GM19025 (cell line): ENCODE data around the gene RIT2.
"Not testable (repeated sequence)": the region's sequence is repeated elsewhere in the genome, so short reads cannot be mapped to it uniquely, and the experiment has no call there.

ENCODE experiments used
- ATAC-seq: cut with Tn5 transposase; IDR thresholded peaks from one replicate; pipeline ENCODE4 v1.9.1; 2021; ENCODE audit warnings: mild to moderate bottlenecking, low read depth, moderate library complexity; ENCODE audit not compliant: unreplicated experiment

Gene RIT2

DNA sequence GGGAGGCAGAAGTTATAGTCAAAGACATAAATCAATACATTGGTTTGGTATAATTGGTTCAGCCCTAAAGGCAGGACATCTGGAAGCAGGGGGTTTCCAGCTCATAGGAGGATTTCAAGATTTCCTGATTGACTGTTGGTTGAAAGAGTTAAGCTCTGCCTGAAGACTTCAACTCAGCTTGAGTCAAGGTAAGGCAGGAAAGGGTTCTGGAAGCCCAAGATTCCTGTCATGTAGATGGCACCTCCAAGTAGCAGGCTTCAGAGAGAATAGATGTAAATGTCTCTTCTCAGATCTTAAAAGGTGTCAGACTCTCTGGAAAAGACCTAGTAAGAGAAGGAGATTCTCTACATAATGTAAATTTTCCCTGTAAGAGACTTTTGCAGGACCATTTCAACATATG, 335.3 kb downstream of the RIT2 start:
- ATAC-seq, result no peak

DNA sequence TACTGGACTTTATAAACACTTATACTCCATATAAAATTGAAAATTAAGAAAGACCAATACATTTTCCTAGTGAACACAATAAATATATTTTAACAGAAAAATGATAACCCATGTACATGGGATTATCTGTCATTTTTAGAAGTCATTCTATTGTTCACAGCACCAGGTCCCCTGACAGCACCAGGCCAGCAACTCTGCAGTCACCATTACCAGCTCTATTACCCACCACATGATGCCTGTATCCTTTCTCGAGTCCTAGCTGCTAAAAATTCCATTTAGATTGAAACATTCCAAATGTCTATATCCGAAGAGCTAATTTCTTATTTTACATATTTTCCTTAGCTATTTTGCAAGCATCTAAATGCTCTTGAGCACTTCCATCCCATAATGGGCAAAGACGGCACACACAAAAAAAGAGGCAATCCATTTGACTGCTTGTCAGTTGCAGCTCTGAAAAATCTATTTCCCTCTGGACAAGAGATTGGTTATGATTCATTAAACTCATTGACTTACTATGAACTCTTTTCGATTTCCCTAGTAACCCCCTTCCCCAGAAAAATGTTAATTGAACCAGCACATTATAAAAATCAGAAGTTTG, 336.9 kb downstream of the RIT2 start:
- ATAC-seq, result no peak

GRCh38 chr18:42778024-42778423, 337.5 kb downstream of the RIT2 start:
- ATAC-seq, result no peak

- no peak for ATAC-seq
Measured at GRCh38 chr18:42773870-42774269, 341.6 kb downstream of the RIT2 start.

DNA sequence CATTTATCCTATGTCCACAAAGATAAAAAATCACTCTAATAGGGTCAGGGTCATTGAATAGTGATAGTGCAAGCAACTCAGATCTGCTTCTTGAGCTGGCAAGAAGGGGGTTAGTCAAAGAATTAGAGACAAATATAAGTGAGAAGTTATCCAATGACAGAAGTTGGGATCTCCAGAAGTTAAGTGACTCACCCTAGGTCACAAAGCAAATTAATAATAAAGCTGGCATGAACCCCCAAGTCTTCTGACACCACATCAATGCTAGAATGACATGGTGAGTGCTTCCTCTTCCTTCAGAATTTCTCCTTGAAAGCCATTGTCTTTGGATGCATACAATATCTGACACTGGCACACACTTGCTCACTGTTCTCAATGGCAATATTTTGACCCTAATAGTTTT, 343.5 kb downstream of the RIT2 start:
- no peak for ATAC-seq

GRCh38 chr18:42765302-42765701, 350.2 kb downstream of the RIT2 start:
- ATAC-seq, result no peak

DNA sequence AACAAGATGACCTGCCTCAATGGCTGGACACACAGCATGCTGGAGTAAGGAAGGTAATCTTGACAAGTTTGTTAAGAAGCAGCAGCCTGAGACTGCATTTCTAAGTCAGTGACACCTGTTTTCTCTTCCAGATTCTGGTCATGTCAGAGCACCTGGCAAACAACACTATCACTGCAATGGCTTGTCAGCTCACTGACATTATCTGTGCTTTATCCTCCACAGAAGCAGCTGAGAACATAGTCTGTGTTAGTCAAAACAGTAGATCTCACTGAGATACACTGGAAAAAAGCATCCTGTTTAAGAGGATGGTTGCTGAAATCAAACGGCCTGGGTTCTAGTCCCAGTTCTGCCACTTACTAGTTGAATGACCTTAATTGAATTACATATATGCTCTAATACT, 355.2 kb downstream of the RIT2 start:
- no peak for ATAC-seq

DNA sequence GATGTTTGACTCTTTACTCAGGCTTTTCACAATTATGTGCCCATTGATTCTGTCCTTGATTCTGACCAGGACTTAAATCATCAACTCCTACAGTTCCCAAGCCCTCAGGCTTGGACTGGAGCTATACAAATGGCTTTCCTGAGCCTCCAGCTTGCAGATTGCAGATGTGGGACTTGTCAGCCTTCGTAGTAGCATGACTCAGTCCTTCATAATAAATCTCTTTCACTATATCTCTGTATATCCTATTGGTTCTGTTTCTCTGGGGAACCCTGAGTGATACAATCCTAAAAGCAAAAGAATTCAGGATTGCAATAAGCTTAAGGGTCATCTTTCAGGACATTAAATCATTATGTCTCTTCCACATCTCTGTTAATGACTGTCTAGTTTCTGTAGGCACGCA, 356.6 kb downstream of the RIT2 start:
- no peak for ATAC-seq

DNA sequence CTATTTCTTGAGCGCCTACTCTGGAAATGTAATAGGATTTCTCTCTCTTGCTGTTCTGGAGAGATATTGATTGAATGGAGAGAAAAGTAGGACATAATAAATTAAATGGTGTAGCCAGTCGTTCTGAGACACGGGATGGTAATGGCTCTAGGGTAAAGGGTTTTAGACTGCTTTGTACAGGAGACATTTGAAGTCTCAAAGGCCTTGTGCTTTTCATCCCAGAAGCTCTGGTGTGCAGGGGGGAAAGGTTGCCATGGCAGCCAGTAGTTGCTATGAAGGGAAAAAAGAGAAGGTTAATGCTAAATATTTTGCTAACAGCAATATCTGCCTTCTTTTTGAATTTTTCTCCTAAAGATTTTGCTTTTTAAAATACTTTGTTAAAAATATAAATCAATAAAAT, 359.3 kb downstream of the RIT2 start:
- no peak for ATAC-seq

DNA sequence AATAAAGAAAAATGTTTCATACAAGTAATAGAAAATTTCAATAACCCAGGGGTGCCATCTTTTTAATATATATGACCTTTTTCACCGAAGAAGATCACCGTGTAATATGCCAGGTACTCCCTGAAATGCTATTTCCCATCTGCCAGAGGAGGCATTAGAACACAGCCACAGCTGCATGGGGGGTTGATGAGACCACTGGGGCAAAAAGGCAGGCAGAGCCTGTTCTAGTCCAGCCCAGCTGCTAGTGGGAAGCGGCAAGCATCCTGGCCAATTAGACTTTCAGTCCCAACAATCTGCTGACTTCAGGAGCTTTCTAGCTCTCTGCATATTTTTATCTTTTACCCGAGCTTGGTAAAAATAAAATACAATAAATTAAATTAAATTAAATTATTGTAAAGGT, 362.6 kb downstream of the RIT2 start:
- ATAC-seq, result no peak

DNA sequence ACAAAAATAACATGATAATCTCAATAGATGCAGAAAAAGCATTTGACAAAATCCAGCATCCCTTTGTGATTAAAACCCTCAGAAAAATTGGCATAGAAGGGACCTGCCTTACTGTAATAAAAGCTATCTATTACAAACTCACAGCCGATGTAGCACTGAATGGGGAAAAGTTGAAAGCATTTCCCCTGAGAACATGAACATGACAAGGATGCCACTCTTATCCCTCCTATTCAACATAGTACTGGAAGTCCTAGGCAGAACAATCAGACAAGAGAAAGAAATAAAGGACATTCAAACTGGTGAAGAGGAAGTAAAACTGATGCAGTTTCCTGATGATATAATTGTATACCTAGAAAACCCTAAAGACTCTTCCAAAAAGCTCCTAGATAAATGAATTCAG, 368.7 kb downstream of the RIT2 start:
- ATAC-seq, result no peak

DNA sequence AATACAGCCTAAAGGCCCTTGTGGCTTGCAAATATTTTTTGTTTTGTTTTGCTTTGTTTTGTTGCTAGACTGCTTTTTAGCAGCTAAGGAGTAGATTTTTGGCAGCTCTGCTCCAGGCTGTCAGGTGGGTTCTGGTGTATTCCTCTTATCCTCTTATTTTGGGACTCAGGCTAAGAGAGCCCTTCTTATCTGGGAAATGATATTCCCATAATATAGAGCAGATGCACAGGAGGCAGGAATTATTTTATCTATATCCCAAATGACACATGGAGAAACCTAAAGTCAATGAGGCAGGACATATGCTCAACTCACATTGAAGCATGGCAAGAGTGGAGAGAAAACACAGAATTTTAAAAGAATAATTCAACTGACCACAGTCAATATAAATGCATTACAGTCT, 369.6 kb downstream of the RIT2 start:
- no peak for ATAC-seq

DNA sequence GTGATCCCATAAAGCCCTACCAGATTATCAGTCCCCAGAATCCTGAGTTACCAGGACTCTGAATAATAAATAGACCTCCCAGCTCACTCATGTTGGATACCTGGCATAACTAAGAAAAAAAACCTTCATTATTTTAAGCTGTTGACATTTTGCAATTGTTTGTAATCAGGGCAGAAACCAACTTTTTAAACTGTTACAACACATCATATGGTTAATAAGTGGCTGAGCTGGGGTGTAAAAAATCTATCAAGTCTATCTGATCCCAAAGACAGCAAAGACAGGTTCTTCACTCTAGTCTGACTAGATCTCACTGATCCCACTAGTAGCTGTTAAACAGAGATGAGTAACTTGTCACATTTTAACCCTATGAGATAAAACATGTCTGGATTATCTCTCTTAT, 370.3 kb downstream of the RIT2 start:
- ATAC-seq, result no peak

DNA sequence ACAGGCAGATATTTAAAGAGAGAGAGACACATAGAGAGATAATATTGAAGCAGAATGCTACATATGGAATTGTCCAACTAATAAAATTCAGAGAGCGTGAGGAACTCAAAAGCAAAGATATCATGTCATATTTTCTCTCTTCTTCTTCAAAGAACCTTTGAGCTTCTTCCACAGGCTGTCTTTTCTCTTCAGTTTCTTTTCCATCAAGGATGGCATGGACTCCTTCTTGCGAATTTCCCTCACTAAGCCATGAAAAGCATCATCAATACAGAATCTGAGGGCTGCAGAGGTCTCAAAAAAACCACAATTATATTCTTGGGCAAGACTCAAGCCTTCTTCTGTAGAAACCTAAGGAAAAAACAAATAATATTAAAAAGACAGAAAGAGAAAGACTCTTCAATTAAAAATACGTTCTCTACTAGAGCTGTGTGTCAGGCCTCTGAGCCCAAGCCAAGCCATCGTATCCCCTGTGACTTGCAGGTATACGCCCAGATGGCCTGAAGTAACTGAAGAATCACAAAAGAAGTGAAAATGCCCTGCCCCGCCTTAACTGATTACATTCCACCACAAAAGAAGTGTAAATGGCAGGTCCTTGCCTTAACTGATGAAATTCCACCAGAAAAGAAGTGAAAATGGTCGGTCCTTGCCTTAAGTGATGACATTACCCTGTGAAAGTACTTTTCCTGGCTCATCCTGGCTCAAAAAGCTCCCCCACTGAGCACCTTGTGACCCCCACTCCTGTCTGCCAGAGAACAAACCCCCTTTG, 371.9 kb downstream of the RIT2 start:
- ATAC-seq, result no peak

DNA sequence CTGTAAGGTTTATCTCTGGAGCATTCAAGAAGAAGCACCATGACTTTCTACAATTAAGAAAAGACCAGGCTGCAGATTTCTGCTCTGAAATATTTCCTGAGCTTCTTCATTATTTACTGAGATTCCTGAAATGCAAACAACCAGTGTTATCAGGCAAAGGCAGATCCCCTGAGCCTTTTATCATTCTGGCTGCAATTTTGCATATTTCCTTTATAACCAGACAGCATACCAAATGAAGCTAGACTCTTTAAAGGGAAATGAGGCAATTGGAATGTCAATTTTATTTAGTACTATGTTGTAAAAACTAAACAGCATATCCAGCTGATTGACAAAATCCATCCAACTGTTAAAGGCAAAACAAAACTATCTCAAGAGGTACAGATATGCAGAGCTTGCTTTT, 372.5 kb downstream of the RIT2 start:
- no peak for ATAC-seq

- ATAC-seq, result no peak
Measured at GRCh38 chr18:42742474-42742873, 373.0 kb downstream of the RIT2 start.

DNA sequence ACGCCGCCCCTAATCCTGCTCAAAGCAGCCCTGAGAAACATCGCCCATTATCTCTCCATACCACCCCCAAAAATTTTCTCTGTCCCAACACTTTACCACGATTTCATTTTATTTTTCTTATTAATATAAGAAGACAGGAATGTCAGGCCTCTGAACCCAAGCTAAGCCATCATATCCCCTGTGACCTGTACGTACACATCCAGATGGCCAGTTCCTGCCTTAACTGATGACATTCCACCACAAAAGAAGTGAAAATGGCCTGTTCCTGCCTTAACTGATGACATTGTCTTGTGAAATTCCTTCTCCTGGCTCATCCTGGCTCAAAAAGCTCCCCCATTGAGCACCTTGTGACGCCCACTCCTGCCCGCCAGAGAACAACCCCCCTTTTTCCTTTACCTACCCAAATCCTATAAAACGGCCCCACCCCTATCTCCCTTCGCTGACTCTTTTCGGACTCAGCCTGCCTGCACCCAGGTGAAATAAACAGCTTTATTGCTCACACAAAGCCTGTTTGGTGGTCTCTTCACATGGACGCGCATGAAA, 373.6 kb downstream of the RIT2 start:
- ATAC-seq, result not testable (repeated sequence)

GRCh38 chr18:42741299-42741698, 374.2 kb downstream of the RIT2 start:
- ATAC-seq, result not testable (repeated sequence)

DNA sequence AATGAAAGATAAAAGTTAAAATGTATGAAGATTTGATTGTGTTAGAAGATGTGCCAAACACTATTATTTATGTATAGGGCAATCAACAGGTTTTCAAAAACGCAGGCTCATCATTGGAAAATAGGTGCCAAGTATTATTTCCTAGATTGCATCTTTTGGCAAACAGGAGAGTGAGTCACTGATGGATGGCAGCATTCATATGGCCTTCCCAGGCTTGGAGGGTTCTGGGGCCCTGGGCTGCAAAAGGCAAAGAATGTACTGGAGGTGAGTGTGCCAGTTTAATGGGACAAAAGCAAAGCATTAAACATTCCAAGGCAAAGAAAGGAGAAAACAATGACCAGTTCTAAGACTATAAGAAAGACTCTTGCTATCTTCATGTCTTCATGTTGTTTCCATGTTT, 379.4 kb downstream of the RIT2 start:
- no peak for ATAC-seq

DNA sequence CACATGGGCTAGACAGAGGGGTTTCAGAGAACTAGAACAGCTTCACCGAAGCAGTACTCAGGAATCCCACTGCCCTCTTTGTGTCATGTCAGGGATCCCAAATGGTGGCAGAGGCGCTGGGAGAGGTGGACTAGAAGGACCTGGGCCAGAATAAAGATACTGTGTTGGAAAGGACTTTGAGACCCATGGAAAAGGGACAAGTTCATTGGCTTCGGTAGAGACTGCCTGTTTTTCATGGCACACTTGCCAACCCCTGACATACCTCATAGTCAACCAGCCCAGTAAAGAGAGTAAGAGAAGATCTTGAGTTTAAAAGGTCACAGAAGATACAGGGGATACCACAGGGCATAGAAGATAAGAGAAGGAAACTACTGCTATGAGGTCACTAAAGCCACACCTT, 381.0 kb downstream of the RIT2 start:
- no peak for ATAC-seq

GRCh38 chr18:42730272-42730671, 385.2 kb downstream of the RIT2 start:
- ATAC-seq, result no peak

DNA sequence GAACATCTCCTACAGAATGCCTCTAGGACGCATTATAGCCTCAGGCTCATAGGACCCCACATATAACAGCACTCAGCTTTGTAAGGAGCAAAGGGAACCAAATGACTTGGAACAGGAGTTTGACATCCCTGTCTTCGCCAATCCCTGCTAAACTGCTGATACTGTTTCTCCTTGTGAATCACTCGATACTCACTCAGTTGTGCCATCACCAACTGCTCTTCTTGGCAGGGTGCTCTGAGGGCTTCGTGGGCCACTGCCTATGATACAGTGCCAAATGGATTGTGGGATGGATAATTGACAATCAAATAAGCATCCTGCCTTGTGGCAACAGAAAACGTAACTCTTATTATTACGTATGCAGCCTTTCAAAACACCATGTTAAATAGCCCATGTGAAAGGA, 396.3 kb downstream of the RIT2 start:
- no peak for ATAC-seq
